LNCAP (cell line): ENCODE results near the gene COPB2.

ENCODE experiments used
- TF ChIP-seq, protein P1 (sequence below): fragments of 450-650 bp; IDR thresholded peaks from 2 replicates; pipeline ENCODE4 v1.5.1; 2017; ENCODE audit warnings: mild to moderate bottlenecking

The COPB2 gene

DNA sequence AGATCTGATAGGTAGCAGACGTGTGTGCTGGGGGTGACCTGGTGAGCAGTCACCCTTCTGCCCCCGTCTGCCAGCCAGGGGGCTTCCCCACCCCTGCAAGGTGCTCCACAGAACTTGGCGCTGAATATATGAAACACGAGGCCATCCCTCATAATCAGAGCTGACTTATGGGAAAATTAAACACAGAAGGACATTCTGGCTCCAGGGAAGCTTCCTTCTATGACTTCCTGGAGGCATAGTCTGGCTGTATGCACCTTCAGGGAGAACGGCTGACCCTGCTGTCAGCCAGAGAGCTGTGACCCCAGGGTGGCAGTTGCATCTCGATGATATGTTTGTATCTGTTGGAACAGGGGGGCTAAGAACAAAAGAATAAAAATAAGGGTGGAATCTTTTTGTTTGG, 72.2 kb downstream of the COPB2 start:
- TF ChIP-seq, protein P1, sequence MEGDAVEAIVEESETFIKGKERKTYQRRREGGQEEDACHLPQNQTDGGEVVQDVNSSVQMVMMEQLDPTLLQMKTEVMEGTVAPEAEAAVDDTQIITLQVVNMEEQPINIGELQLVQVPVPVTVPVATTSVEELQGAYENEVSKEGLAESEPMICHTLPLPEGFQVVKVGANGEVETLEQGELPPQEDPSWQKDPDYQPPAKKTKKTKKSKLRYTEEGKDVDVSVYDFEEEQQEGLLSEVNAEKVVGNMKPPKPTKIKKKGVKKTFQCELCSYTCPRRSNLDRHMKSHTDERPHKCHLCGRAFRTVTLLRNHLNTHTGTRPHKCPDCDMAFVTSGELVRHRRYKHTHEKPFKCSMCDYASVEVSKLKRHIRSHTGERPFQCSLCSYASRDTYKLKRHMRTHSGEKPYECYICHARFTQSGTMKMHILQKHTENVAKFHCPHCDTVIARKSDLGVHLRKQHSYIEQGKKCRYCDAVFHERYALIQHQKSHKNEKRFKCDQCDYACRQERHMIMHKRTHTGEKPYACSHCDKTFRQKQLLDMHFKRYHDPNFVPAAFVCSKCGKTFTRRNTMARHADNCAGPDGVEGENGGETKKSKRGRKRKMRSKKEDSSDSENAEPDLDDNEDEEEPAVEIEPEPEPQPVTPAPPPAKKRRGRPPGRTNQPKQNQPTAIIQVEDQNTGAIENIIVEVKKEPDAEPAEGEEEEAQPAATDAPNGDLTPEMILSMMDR = no peak

DNA sequence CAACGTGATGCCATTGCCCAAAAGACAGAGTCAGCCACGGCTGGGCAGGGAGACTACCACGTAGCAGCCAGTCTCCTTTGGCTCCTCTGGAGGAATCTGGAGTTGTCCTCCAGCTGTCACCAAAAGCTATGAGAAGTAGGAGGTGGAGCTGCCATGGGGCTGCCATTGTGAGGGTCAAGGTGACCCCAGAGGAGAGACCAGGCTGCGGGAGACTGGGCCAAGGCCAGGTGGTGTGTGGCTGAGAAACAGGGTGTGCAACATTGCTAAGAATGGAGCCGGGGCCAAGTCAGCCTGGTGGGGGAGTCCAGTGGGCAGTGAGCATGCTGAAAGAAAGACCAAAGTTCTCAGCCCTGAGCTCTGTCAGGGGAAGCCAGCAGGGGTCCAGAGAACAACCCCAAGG, 75.5 kb downstream of the COPB2 start:
- TF ChIP-seq, protein P1 = no peak

DNA sequence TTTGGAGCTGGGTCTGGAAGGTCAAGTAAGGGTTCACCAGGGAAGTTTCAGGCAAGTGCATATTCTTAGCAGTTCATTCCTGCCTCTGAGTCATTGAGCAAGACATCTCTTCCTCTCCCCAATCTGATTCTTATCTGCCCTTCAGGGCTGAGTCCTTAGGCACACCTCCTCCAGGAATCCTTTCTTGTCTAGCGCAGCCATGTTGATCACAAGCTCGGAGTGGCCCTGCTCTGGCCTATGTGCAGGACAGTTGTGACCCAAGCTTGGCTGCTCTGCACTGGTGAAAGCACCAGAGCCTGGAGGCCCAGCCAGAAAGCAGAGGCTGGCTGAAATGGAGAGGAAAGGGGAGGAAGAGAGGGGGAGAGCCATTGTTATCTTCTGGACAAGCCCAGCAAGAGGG, 76.5 kb downstream of the COPB2 start:
- TF ChIP-seq, protein P1 = no peak

DNA sequence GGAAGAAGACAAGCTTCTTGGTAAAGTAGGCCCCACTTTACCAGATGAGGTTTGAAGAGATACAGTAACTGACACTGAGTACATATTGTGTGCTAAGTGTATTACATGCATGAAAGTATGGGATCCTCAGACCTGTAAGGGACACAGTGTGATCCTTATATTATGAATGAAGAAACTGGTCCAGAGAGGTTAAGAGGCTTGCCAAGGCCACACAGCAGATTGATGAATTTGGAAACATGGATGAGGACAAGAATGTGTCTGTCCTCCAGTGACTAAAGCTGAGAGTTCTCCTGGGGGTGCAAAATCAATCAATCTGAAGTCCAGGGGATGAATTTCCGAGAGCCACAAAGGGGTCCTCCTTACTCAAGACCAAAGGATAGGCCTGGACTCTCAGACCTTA, 77.0 kb downstream of the COPB2 start:
- TF ChIP-seq, protein P1 = no peak

DNA sequence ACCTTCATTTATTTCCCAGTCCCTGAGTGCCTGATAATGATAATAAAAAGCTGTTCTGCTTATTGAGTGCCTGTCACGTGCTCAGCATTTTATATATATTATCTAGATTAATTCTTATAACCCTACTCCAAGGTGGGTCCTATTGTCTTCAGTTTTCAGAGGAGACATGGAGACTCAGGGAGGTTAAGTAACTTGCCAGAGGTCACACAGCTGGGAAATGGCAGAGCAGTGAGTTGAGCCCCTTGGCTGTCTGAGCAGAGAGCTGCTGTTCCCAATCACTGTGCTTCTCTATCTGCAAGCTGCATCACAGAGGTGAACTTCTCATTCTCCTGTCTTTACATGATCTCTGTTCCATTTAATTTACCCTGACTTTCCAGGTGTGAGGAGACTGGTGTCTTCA, 77.9 kb downstream of the COPB2 start:
- TF ChIP-seq, protein P1 = no peak

DNA sequence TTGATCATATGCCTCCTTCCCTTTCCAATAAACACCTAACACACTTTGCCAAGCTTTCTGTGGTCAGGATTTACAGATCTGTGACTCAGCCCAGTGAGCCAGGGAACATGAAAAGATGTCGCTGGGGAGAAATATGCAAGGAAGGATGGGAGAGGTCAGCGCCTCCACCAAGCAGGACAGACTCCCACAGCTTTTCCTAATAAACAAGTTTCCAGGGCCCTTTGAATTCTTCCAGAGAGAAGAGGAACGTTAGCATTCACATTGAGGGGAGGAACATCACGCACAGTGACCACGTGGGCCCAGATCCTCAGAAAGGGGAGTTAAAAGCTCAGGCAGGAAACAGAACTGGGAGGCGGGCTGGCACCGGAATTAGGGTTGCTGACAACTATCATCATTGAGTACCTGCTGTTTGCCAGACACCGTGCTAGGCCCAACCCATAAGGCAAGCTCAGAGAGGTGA, 78.9 kb downstream of the COPB2 start:
- TF ChIP-seq, protein P1 = no peak

DNA sequence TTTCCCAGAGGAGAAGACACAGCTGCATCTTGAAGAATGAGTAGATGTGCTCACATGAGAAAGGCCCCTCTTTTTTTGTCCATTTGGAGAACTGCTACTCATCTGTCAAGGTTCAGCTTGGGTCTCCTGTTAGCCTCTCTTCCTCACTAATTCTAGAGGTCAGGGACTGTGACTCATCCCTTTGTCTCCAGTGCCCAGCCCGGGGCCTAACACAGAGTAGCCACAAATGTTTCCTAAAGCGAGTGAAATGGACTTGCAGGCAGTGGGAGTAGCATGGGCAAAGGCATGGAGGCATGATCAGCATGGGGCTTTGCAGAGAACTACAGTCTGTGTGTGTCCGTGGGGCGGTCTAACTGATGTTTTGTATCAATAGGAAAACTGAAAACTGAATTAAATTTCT, 79.6 kb downstream of the COPB2 start:
- TF ChIP-seq, protein P1 = no peak

DNA sequence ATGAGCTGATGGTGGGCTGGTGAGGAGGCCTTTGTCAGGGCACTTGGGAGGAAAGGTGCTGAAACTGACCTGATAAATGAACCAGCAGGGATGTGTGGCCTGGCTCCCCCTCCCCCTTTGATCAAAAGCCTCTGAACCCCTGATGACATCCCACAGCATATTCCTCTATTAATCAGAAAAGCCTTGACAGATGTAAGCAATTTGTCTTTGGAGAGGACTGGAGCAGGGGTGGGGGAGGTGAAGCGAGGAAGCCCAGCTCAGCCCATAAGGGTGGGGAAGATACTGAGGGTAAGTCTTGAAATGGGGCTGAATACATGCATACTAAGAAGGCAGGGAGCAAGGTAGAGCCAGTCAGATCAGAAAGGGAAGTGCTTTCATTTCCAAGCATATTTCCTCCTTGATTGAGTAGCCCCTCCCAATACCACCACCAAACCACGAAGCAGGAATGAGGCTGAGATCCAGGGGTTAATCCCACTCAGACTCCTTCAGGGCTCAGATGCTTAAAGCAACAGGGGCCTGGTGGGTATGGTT, 80.3 kb downstream of the COPB2 start:
- TF ChIP-seq, protein P1 = no peak
